ENCODE measurements around the gene FURIN. TPM values are rescaled to one million over a fixed set of nuclear protein-coding genes. Genes with fewer than 3 reads are reported as not detected.
A peak's percentile ranks its signal among the peaks of the same experiment; 100 is the strongest.

Gene FURIN
- total and polyA plus RNA-seq, 9 of the 15 experiments (the other 6 are each of a cell fraction or from before 2014, with no cell fraction given): 0.92 to 99.9 (median 34.8) TPM

GRCh38 chr15:90845201-90845949 lies 23.0 kb upstream of the FURIN start (continued):
- TF ChIP-seq ZBTB26 (CRISPR knock-in tag; IDR thresholded peaks at IDR 0.05): no peak
- TF ChIP-seq ETV5 (CRISPR knock-in tag; IDR thresholded peaks at IDR 0.05; ENCODE audit: low read depth): no peak
- peak; percentile 79 for TF ChIP-seq JUND (IDR thresholded peaks at IDR 0.05; ENCODE audit: borderline replicate concordance, low read depth, low read length)
- peak; percentile 72; the same call in 1 of the 3 replicates for TF ChIP-seq JUND (tag; IDR thresholded peaks at IDR 0.05; ENCODE audit: borderline replicate concordance, low read depth, low read length)
- no peak for TF ChIP-seq MCM3 (IDR thresholded peaks at IDR 0.05)
- no peak for TF ChIP-seq FOXK1 (CRISPR knock-in tag; IDR thresholded peaks at IDR 0.05; ENCODE audit: borderline replicate concordance)
- TF ChIP-seq DEAF1 (CRISPR knock-in tag; IDR thresholded peaks at IDR 0.05): no peak
- TF ChIP-seq ZNF318 (IDR thresholded peaks at IDR 0.05; ENCODE audit: borderline replicate concordance in 1 of 2, low read depth in 1 of 2): peak in 1 of 2 experiments; percentile 44; a peak in 1 of 4 replicates
- peak; percentile 24; the same call in 1 of the 2 replicates for TF ChIP-seq MTA3 (IDR thresholded peaks at IDR 0.05; ENCODE audit: borderline replicate concordance)
- 0 out of 2 replicates have a peak, but pooled peaks have one; percentile 13 for TF ChIP-seq TEAD4 (IDR thresholded peaks at IDR 0.05; ENCODE audit: low read length)
- no peak for TF ChIP-seq TEAD4 (CRISPR knock-in tag; IDR thresholded peaks at IDR 0.05; ENCODE audit: borderline replicate concordance)
- no peak for TF ChIP-seq SIN3B (IDR thresholded peaks at IDR 0.05; ENCODE audit: low read depth)
- peak; percentile 68 for TF ChIP-seq TAF9B (IDR thresholded peaks at IDR 0.05; ENCODE audit: partially characterized antibody)
- no peak for TF ChIP-seq U2AF1 (optimal IDR thresholded peaks at IDR 0.05; ENCODE audit: low read depth, low read length)
- no peak for TF ChIP-seq ZNF217 (CRISPR knock-in tag; IDR thresholded peaks at IDR 0.05)

All from K562 (cell line).